Activated naive CD4-positive, alpha-beta T cell treated with anti-CD3 and anti-CD28 coated beads for 36 hours (primary cell): ENCODE results near the gene UBAP1L. TPM values are rescaled to one million over a fixed set of nuclear protein-coding genes. Genes with fewer than 3 reads are reported as not detected.
A peak's percentile ranks its signal among the peaks of the same experiment; 100 is the strongest.

Source experiments
- CTCF ChIA-PET: fragments of 350-600 bp; sonication (Branson Sonifier 250); formaldehyde crosslinking; loops from one replicate; lab custom pipeline; 2021; ENCODE audit warnings: antibody characterized with exemption; lab: Charles Lee
- DNase-seq: peaks from one replicate; pipeline ENCODE4 v3.0.0-alpha.2; 2020
- H3K27ac Mint-ChIP-seq: one replicate; pipeline ENCODE4 v1.8.0; 2021; ENCODE audit warnings: mild to moderate bottlenecking, mixed read lengths
- H3K27me3 Mint-ChIP-seq: one replicate; pipeline ENCODE4 v1.8.0; 2021; ENCODE audit warnings: low read depth, mixed read lengths
- H3K36me3 Mint-ChIP-seq: one replicate; pipeline ENCODE4 v1.8.0; 2021; ENCODE audit warnings: low read depth, mixed read lengths
- H3K4me1 Mint-ChIP-seq: one replicate; pipeline ENCODE4 v1.8.0; 2021; ENCODE audit warnings: low read depth, mixed read lengths
- H3K4me3 Mint-ChIP-seq: one replicate; pipeline ENCODE4 v1.8.0; 2021; ENCODE audit warnings: mild to moderate bottlenecking, moderate library complexity, mixed read lengths
- H3K9me3 Mint-ChIP-seq: one replicate; pipeline ENCODE4 v1.8.0; 2021; ENCODE audit warnings: mixed read lengths
- intact Hi-C: fragments of 100-400 bp; cut with micrococcal nuclease; formaldehyde crosslinking; loops from one replicate; pipeline ENCODE4 v1.15.1; 2023
- total RNA-seq, 2 experiments: library from RNA; stranded (reverse); gene quantifications; one replicate each; pipeline ENCODE4 v1.2.3, GENCODE V29; 2021

Gene UBAP1L
- total RNA-seq, 2 experiments from 2014 or later = 1.6 to 1.9 TPM

DNA sequence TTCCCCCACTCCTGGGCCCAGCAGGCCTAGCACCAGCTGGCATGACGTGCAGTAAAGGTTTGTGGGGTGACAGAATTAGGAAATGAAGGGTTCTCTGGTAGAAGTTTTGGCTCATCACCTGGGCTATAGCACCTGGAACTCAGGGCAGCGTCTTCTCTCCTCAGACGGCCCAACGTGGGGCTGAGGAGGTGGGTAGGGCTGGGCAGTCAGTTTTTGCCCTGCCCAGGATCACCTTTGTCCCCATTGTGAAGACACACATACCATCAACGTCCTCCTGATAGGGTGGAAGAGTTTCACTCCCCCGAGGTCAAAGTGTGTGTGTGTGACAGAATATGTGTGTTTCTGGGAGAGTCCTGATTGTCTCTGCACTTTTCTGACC is 26.4 kb downstream of the UBAP1L start:
- Mint-ChIP-seq H3K27me3 (no peaks in the 10 kb centered on the region), H3K9me3 (no peaks in the 10 kb centered on the region), H3K4me3 (no peak overlapping the region), H3K4me1 (no peaks in the 10 kb centered on the region), H3K36me3 (peaks cover 2% of the 10 kb centered on the region), H3K27ac (peak overlapping the region; percentile 3)
- intact Hi-C loops = no loop called here
- no peak for DNase-seq
- CTCF ChIA-PET = no interaction called here

DNA sequence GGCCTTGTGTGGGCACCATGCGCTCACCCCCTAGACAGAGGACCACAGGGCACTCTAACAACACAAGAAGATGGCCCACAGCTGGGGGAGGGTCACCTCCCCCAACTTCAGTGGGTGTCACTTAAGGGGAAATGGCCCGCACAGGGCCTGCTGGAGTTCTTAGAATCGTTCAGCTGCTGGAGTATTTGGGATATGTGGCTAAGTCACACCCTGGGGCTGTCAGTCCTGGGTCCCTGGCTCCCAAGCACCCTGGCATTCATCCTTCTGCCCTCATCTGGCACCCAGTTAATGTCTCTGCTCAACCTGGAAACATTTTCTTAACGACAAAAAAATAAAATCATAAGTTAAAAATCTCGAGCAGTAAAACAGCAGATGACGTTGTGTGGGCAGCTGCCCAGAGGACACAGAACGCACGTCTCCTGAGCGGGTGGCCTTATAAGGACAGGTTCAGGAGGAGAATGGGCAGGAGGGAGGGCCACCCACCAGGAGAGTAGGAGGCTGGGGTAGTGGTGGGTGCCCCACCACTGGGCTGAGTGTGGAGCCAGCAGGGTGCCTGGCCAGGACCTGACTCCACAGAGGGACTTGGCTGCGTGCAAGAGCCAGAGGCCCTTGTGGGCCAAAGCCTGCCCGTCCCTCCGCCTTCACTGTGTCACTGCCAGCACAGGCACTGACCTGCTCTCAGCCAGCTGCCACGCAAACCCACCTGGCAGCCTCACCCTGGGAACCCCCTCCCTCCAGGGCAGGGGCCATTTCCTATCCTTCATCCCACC is 26.9 kb downstream of the UBAP1L start:
- H3K9me3 Mint-ChIP-seq = no peaks in the 10 kb centered on the region
- no peak overlapping the region for H3K27ac Mint-ChIP-seq
- no peak for DNase-seq
- H3K36me3 Mint-ChIP-seq = peaks cover 2% of the 10 kb centered on the region
- no peaks in the 10 kb centered on the region for H3K4me1 Mint-ChIP-seq
- CTCF ChIA-PET = interaction anchor here (0.7 to 2.3 kb wide), 3 partner anchors 10 to 77 kb away, joined by 3 to 8 read pairs (median 4); no protein-coding TSS in a partner anchor
- intact Hi-C loops = no loop called here
- H3K27me3 Mint-ChIP-seq = peaks cover under 1% of the 10 kb centered on the region
- no peak overlapping the region for H3K4me3 Mint-ChIP-seq

DNA sequence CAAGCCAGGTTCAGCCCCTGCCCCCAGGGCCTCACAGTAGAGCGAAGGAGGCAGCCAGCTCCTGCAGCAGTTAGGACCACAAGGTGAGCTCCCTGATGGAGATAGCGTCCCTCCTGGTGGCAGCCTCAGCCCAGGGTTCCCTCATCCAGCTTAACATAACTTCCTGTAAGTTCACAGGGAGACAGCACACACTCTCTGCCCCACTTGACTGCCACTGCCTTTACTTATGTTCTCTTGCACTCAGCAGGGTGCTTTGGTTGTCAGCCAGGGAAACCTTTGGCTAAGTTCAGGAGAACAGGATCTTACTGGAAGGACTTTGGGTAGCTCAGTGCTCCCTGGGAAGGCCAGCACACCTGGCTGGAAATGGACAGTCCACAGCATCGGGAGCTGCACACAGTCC is 27.6 kb downstream of the UBAP1L start:
- no peak overlapping the region for H3K27ac Mint-ChIP-seq
- H3K9me3 Mint-ChIP-seq = no peaks in the 10 kb centered on the region
- intact Hi-C loops = no loop called here
- no peak overlapping the region for H3K4me3 Mint-ChIP-seq
- H3K36me3 Mint-ChIP-seq = peaks cover 2% of the 10 kb centered on the region
- CTCF ChIA-PET = interaction anchor here (0.7 to 2.3 kb wide), 3 partner anchors 9 to 44 kb away, joined by 3 to 8 read pairs (median 4); no protein-coding TSS in a partner anchor
- H3K4me1 Mint-ChIP-seq = peaks cover 6% of the 10 kb centered on the region
- DNase-seq = no peak
- peaks cover 6% of the 10 kb centered on the region for H3K27me3 Mint-ChIP-seq

DNA sequence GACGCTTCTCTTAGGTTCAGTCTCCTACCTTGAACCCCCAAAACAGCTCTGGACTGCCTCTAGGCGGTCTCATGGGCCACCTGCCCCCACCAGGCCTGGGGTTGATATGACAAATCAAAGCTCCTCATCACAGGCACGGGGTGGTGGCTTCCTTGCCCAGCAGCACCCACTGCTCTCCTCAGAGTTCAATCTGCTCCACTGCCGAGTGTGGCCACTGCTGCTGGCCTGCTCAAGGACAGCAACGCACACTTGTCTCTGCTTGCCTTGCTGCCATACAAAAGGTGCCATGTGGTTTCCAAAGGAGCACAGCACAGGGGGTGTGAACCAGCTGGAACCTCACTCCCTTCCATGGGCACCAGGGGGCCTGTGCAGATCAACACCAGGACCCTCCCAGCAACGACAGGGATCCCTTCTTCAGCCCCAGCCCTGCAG is 28.3 kb downstream of the UBAP1L start:
- peaks cover 9% of the 10 kb centered on the region for H3K27me3 Mint-ChIP-seq
- no peak for DNase-seq
- peaks cover 2% of the 10 kb centered on the region for H3K36me3 Mint-ChIP-seq
- no peak overlapping the region for H3K27ac Mint-ChIP-seq
- peaks cover 13% of the 10 kb centered on the region for H3K4me1 Mint-ChIP-seq
- H3K4me3 Mint-ChIP-seq = no peak overlapping the region
- intact Hi-C loops = no loop called here
- CTCF ChIA-PET = interaction anchor here (0.7 to 2.3 kb wide), 4 partner anchors 9 to 44 kb away, joined by 3 to 8 read pairs (median 4); no protein-coding TSS in a partner anchor
- no peaks in the 10 kb centered on the region for H3K9me3 Mint-ChIP-seq

DNA sequence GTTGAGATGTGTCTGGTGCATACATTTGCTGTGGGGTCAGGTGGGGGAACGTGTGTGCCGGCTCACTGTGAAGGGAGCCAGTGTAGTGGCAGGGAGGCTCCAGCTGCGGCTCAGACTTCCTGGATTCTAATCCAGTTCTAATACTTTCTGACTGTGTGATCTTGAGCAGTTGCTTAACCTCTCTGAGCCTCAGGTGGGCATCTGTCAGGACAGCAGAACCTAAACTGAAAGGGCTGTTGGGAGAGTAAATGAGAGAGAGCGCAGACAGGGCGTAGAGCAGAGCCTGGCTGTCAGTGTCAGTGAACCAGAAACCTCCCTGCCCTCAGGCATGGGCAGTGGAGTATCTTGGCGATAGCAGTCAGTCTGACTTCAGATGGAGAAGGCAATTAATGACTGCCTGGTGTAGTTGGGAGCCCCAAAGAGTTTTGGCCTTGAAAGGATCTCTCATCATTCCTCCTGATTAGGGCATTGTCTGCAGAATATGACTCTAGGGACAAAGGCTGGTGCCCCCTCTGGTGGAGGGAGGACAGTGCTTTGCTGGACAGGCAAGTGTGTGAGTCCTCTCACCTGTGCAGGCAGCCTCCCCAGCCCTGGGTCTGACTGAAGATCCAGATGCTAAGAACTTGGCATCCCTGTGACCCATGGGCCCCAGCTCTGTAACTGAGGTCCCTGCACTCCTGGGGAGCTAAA is 28.9 kb downstream of the UBAP1L start:
- Mint-ChIP-seq H3K27me3 (peaks cover 11% of the 10 kb centered on the region), H3K9me3 (no peaks in the 10 kb centered on the region), H3K27ac (no peak overlapping the region), H3K4me1 (peaks cover 13% of the 10 kb centered on the region), H3K4me3 (no peak overlapping the region), H3K36me3 (no peaks in the 10 kb centered on the region)
- intact Hi-C loops = no loop called here
- CTCF ChIA-PET = interaction anchor here (0.6 to 2.3 kb wide), 3 partner anchors 9 to 35 kb away, joined by 3 to 8 read pairs (median 3); no protein-coding TSS in a partner anchor
- DNase-seq = peak; percentile 36

DNA sequence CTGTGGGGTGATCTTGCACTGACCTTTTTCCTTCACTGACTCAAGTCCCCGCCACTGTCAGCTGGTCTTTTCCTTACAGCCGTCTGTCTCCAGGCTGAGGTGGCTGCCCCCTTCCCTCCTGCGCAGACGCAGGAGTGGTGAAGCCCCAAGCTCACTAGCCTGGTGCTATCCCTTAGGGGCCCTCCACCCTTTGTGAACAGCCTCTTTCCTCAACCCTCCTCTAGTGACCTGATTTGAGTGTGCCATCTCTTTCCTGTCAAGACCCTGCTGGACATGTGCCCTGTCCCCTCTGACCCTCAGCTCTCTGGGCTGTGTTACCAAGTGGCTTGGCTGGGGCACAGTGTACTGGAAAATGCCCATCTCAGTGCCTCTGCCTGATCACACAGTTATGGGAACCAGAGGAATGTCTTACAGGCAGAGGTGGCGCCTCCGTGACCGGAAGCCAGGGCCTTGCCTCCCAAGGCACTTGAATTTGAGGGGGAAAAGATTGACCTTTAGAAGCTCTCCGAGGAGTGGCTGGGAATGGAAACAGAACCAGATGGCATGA is 29.7 kb downstream of the UBAP1L start:
- H3K36me3 Mint-ChIP-seq = no peaks in the 10 kb centered on the region
- H3K27me3 Mint-ChIP-seq = peaks cover 11% of the 10 kb centered on the region
- no peak overlapping the region for H3K27ac Mint-ChIP-seq
- no peak for DNase-seq
- CTCF ChIA-PET = interaction anchor here (0.6 kb wide), 1 partner anchor 8 kb away, joined by 3 read pairs; no protein-coding TSS in a partner anchor
- no peak overlapping the region for H3K4me3 Mint-ChIP-seq
- H3K4me1 Mint-ChIP-seq = peaks cover 13% of the 10 kb centered on the region
- no peaks in the 10 kb centered on the region for H3K9me3 Mint-ChIP-seq
- intact Hi-C loops = no loop called here

DNA sequence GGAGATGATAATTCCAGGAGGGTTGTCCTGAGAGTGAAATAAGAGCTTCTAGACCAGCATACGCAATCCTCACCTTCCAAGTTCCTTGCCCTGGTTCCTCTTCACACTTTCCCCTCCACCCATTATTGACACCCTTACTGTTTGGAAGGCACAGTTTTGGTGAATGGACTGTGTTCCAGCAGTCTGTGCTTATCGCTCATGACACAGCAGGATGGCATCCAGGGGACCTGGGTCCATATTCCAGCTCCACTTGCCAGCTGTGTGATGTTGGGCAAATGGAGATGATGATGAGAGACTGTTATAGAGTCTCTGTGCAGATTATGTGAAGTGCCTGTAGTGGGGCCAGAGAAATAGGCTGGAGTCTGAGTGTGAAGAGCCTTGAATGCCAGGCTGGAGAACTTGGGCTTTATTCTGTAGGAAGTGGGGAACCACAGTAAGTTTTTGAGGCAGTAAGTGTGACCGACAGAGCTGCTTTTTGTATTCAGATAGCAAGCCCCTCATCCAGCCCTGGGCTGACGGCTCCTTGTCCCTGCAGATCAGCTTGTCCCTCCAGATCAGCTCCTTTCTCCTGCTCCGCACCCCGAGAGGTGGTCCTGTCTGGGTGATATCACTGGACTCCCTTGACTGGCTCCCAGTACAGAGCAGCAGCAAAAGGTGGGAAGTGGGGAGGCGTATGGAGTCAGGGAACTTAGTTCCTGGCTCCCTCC is 30.3 kb downstream of the UBAP1L start:
- Mint-ChIP-seq H3K4me1 (peaks cover 13% of the 10 kb centered on the region), H3K4me3 (no peak overlapping the region), H3K27ac (no peak overlapping the region), H3K9me3 (no peaks in the 10 kb centered on the region), H3K27me3 (peaks cover 11% of the 10 kb centered on the region), H3K36me3 (no peaks in the 10 kb centered on the region)
- no peak for DNase-seq
- intact Hi-C loops = no loop called here
- CTCF ChIA-PET = interaction anchor here (1.0 kb wide), 1 partner anchor 17 kb away, joined by 3 read pairs; no protein-coding TSS in a partner anchor

DNA sequence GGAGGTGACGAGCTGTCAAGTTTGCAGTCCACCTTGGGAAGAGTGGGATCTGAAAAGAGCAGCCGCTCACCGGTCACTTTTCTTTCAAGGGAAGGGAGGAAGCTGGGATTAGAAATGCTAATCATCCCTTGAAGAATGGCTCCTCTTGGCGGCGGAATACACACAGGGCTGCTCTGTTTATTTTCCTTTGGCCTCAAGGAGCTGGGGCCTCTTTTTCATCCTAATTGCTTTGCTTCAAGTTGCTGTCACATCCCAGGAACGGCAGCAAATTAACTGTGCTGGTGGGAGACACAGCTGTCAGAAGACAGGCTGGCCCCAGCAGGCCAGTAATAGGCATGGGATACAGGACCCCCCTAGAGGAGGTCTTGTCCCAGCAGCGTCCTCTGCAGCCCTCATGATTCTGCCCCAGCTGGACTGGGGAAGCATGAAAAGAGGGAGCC is 31.7 kb downstream of the UBAP1L start:
- H3K4me3 Mint-ChIP-seq = no peak overlapping the region
- intact Hi-C loops = no loop called here
- no peaks in the 10 kb centered on the region for H3K9me3 Mint-ChIP-seq
- H3K4me1 Mint-ChIP-seq = peaks cover 13% of the 10 kb centered on the region
- no peaks in the 10 kb centered on the region for H3K36me3 Mint-ChIP-seq
- DNase-seq = no peak
- CTCF ChIA-PET = interaction anchor here (0.6 to 1.2 kb wide), 2 partner anchors 11 to 29 kb away, joined by 3 read pairs; no protein-coding TSS in a partner anchor
- H3K27me3 Mint-ChIP-seq = peaks cover 19% of the 10 kb centered on the region
- H3K27ac Mint-ChIP-seq = no peak overlapping the region

DNA sequence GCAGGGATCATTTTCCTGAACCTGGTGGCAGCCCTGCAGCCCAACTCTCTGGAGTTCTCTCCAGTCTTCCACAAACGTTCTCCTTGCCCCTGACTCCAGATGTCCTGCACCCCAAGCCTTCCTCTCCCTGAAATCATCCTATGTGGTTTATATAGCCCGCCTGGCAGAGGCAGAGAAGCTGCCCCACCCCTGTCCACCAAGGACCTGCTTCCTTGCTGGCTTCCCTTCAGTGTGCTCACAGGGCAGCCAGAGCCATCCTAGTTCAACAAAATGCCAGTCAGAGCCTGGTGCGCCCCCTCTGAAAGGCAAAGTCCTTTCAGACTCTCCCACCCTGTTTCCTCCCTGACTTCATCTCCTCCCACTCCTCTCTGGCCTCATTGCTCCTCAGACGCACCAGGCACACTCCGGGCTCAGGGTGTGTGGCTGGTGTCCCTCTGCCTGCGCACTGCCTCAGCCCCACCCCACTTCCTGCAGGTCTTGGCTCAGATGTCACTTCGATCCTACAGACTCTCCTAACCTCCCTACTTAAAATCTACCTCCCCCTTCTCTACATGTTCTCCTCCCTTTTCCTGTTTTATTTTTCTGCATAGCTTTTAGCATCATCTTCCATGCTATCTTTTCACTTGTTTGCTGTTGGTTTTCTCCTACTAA is 32.6 kb downstream of the UBAP1L start:
- Mint-ChIP-seq H3K4me1 (peaks cover 16% of the 10 kb centered on the region), H3K27me3 (peaks cover 25% of the 10 kb centered on the region), H3K4me3 (no peak overlapping the region), H3K36me3 (no peaks in the 10 kb centered on the region), H3K27ac (no peak overlapping the region), H3K9me3 (no peaks in the 10 kb centered on the region)
- DNase-seq = peak; percentile 32
- CTCF ChIA-PET = interaction anchor here (0.6 to 1.2 kb wide), 3 partner anchors 10 to 399 kb away, joined by 3 to 4 read pairs (median 3); no protein-coding TSS in a partner anchor
- intact Hi-C loops = no loop called here

DNA sequence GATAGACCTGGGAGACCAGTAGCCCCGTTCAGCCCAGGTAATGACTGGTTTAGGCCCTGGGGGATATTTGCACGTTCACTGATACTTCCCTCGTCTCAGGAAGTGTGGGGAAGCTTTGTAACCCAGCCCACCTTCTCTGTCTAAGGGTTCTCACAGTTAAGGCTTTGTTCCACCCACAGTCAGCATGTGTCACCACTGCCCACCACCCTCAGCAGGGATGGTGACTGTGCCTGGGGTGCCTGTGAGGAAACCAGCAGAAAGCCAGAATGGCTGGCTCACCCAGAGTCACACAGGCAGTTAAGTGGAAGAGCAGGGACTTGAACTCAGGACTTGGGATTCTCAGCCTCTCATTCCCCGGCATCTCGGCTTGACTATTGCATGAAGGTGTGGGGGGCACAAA is 33.2 kb downstream of the UBAP1L start:
- intact Hi-C loops = no loop called here
- Mint-ChIP-seq H3K4me3 (no peak overlapping the region), H3K27me3 (peaks cover 25% of the 10 kb centered on the region), H3K36me3 (no peaks in the 10 kb centered on the region), H3K4me1 (peaks cover 16% of the 10 kb centered on the region), H3K27ac (no peak overlapping the region), H3K9me3 (no peaks in the 10 kb centered on the region)
- CTCF ChIA-PET = interaction anchor here (1.0 kb wide), 1 partner anchor 400 kb away, joined by 4 read pairs; no protein-coding TSS in a partner anchor
- no peak for DNase-seq

DNA sequence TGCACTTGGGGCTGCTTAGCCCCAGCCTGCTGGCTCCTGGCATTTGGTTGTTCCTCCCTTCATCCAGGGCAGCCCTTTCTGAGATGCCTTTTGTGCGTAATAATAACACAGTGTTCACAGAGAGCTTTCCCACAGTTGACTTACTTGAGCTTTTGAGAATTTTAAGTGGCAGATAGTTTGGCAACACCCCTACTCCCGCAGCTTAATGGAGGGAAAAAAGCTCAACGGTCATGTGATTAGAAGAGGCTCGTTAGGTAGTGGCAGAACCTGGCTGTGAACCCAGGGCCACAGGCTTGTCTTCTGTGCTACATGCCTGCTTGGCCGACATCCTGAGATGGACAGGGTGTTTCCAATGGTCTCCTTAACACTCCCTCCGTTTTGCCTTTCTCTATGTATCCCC is 33.7 kb downstream of the UBAP1L start:
- H3K4me1 Mint-ChIP-seq = peaks cover 18% of the 10 kb centered on the region
- H3K4me3 Mint-ChIP-seq = no peak overlapping the region
- H3K27ac Mint-ChIP-seq = no peak overlapping the region
- intact Hi-C loops = no loop called here
- CTCF ChIA-PET = interaction anchor here (1.0 to 1.3 kb wide), 2 partner anchors 29 to 400 kb away, joined by 4 read pairs; no protein-coding TSS in a partner anchor
- no peaks in the 10 kb centered on the region for H3K36me3 Mint-ChIP-seq
- H3K9me3 Mint-ChIP-seq = no peaks in the 10 kb centered on the region
- DNase-seq = no peak
- peaks cover 28% of the 10 kb centered on the region for H3K27me3 Mint-ChIP-seq
